Activated T-cell treated with anti-CD3 and anti-CD28 coated beads, Interleukin-2, amount 50 U/mL, for 4 hours (primary cell): Measurements from ENCODE around the gene KIF26A. TPM values are rescaled to one million over a fixed set of nuclear protein-coding genes. Genes with fewer than 3 reads are reported as not detected.
A peak's percentile ranks its signal among the peaks of the same experiment; 100 is the strongest.

Experiments
- ATAC-seq, 2 donors: fragments of 200-7000 bp; cut with Tn5 transposase; one replicate each; pipeline ENCODE4 v1.10.0; 2021
- DNase-seq: peaks from one replicate; pipeline ENCODE4 v3.0.0-alpha.2; 2020
- H3K27me3 Mint-ChIP-seq: one replicate; pipeline ENCODE4 v1.8.0; 2021; ENCODE audit warnings: low read depth, mixed read lengths
- H3K36me3 Mint-ChIP-seq: one replicate; pipeline ENCODE4 v1.8.0; 2022; ENCODE audit warnings: mixed read lengths; ENCODE audit not compliant: insufficient read depth
- H3K4me1 Mint-ChIP-seq: one replicate; pipeline ENCODE4 v1.8.0; 2021; ENCODE audit warnings: low read depth, mixed read lengths
- H3K4me3 Mint-ChIP-seq: one replicate; pipeline ENCODE4 v1.8.0; 2021; ENCODE audit warnings: mild to moderate bottlenecking, moderate library complexity, mixed read lengths
- H3K9me3 Mint-ChIP-seq: one replicate; pipeline ENCODE4 v1.8.0; 2021; ENCODE audit warnings: mixed read lengths
- total RNA-seq, 3 donors: library from RNA; stranded (reverse); gene quantifications; one replicate each; pipeline ENCODE4 v1.2.1, GENCODE V29; 2021

KIF26A gene
- total RNA-seq, 3 donors from 2014 or later: 0.24 to 0.86 (median 0.40) TPM

GRCh38 chr14:104115131-104115600 is 23.2 kb upstream of the KIF26A start:
- Mint-ChIP-seq H3K9me3 (no peaks in the 10 kb centered on the region), H3K27me3 (peaks cover 36% of the 10 kb centered on the region), H3K4me1 (no peaks in the 10 kb centered on the region), H3K4me3 (no peak overlapping the region), H3K36me3 (no peaks in the 10 kb centered on the region)
- ATAC-seq (no peak), DNase-seq (no peak)

GRCh38 chr14:104115691-104116287 is 22.6 kb upstream of the KIF26A start:
- H3K27me3 Mint-ChIP-seq: peaks cover 41% of the 10 kb centered on the region
- no peak for DNase-seq
- no peak for ATAC-seq
- no peaks in the 10 kb centered on the region for H3K36me3 Mint-ChIP-seq
- peak overlapping the region; percentile 26 for H3K4me3 Mint-ChIP-seq
- H3K4me1 Mint-ChIP-seq: no peaks in the 10 kb centered on the region
- H3K9me3 Mint-ChIP-seq: no peaks in the 10 kb centered on the region

GRCh38 chr14:104116288-104116755 is 22.1 kb upstream of the KIF26A start:
- H3K4me1 Mint-ChIP-seq: no peaks in the 10 kb centered on the region
- DNase-seq (no peak), ATAC-seq (peak in 1 of 2 donors; percentile 4)
- peaks cover 47% of the 10 kb centered on the region for H3K27me3 Mint-ChIP-seq
- H3K4me3 Mint-ChIP-seq: peak overlapping the region; percentile 26
- no peaks in the 10 kb centered on the region for H3K36me3 Mint-ChIP-seq
- H3K9me3 Mint-ChIP-seq: no peaks in the 10 kb centered on the region

- DNase-seq (peak; percentile 6), ATAC-seq (peak; percentile 63 to 76)
- Mint-ChIP-seq H3K4me1 (no peaks in the 10 kb centered on the region), H3K27me3 (peaks cover 47% of the 10 kb centered on the region), H3K36me3 (no peaks in the 10 kb centered on the region), H3K9me3 (no peaks in the 10 kb centered on the region), H3K4me3 (no peak overlapping the region)
These were observed 21.5 kb upstream of the KIF26A start for GRCh38 chr14:104116756-104117340.

GRCh38 chr14:104117341-104118005 is 20.9 kb upstream of the KIF26A start:
- no peak for ATAC-seq
- Mint-ChIP-seq H3K4me3 (peak overlapping the region; percentile 38), H3K27me3 (peaks cover 47% of the 10 kb centered on the region), H3K9me3 (no peaks in the 10 kb centered on the region), H3K4me1 (no peaks in the 10 kb centered on the region), H3K36me3 (no peaks in the 10 kb centered on the region)
- DNase-seq: no peak

GRCh38 chr14:104118006-104118844 is 20.2 kb upstream of the KIF26A start:
- H3K27me3 Mint-ChIP-seq: peaks cover 47% of the 10 kb centered on the region
- H3K36me3 Mint-ChIP-seq: no peaks in the 10 kb centered on the region
- no peaks in the 10 kb centered on the region for H3K9me3 Mint-ChIP-seq
- ATAC-seq (no peak), DNase-seq (no peak)
- no peaks in the 10 kb centered on the region for H3K4me1 Mint-ChIP-seq
- no peak overlapping the region for H3K4me3 Mint-ChIP-seq

- H3K4me1 Mint-ChIP-seq: no peaks in the 10 kb centered on the region
- H3K36me3 Mint-ChIP-seq: no peaks in the 10 kb centered on the region
- H3K27me3 Mint-ChIP-seq: peaks cover 48% of the 10 kb centered on the region
These were observed 19.3 kb upstream of the KIF26A start for GRCh38 chr14:104119119-104119487.

GRCh38 chr14:104119488-104120251 is 18.7 kb upstream of the KIF26A start:
- no peaks in the 10 kb centered on the region for H3K4me1 Mint-ChIP-seq
- ATAC-seq (no peak), DNase-seq (no peak)
- H3K27me3 Mint-ChIP-seq: peaks cover 48% of the 10 kb centered on the region
- H3K9me3 Mint-ChIP-seq: peaks cover 7% of the 10 kb centered on the region
- H3K36me3 Mint-ChIP-seq: no peaks in the 10 kb centered on the region
- no peak overlapping the region for H3K4me3 Mint-ChIP-seq

More at GRCh38 chr14:104119119-104119487, 19.3 kb upstream of the KIF26A start:
- peaks cover 5% of the 10 kb centered on the region for H3K9me3 Mint-ChIP-seq
- ATAC-seq (no peak), DNase-seq (no peak)
- no peak overlapping the region for H3K4me3 Mint-ChIP-seq

GRCh38 chr14:104120281-104120741 is 18.1 kb upstream of the KIF26A start:
- Mint-ChIP-seq H3K36me3 (no peaks in the 10 kb centered on the region), H3K4me1 (no peaks in the 10 kb centered on the region), H3K27me3 (peaks cover 49% of the 10 kb centered on the region), H3K4me3 (no peak overlapping the region), H3K9me3 (peaks cover 12% of the 10 kb centered on the region)
- DNase-seq (no peak), ATAC-seq (no peak)

- peaks cover 12% of the 10 kb centered on the region for H3K9me3 Mint-ChIP-seq
- DNase-seq (no peak), ATAC-seq (no peak)
- peaks cover 43% of the 10 kb centered on the region for H3K27me3 Mint-ChIP-seq
- H3K4me3 Mint-ChIP-seq: no peak overlapping the region
- no peaks in the 10 kb centered on the region for H3K36me3 Mint-ChIP-seq
- no peaks in the 10 kb centered on the region for H3K4me1 Mint-ChIP-seq
These were observed 17.2 kb upstream of the KIF26A start for GRCh38 chr14:104121142-104121541.

GRCh38 chr14:104123879-104124278 is 14.5 kb upstream of the KIF26A start:
- Mint-ChIP-seq H3K9me3 (peaks cover 15% of the 10 kb centered on the region), H3K4me3 (no peak overlapping the region), H3K27me3 (peaks cover 43% of the 10 kb centered on the region), H3K36me3 (no peaks in the 10 kb centered on the region), H3K4me1 (no peaks in the 10 kb centered on the region)
- ATAC-seq (no peak), DNase-seq (no peak)

GRCh38 chr14:104125011-104125410 is 13.4 kb upstream of the KIF26A start:
- peaks cover 42% of the 10 kb centered on the region for H3K27me3 Mint-ChIP-seq
- ATAC-seq: no peak

GRCh38 chr14:104126753-104127152 is 11.6 kb upstream of the KIF26A start:
- DNase-seq: no peak
- Mint-ChIP-seq H3K4me3 (no peak overlapping the region), H3K4me1 (no peaks in the 10 kb centered on the region), H3K36me3 (peaks cover 2% of the 10 kb centered on the region), H3K27me3 (peaks cover 40% of the 10 kb centered on the region), H3K9me3 (peaks cover 27% of the 10 kb centered on the region)
- ATAC-seq: no peak

More at GRCh38 chr14:104125011-104125410, 13.4 kb upstream of the KIF26A start:
- Mint-ChIP-seq H3K36me3 (peaks cover 2% of the 10 kb centered on the region), H3K4me3 (no peak overlapping the region), H3K9me3 (peaks cover 24% of the 10 kb centered on the region), H3K4me1 (no peaks in the 10 kb centered on the region)
- DNase-seq: no peak
